SK-N-MC (cell line): ENCODE measurements around the gene WDSUB1.

Experiments used
- DNase-seq: peaks from one replicate; pipeline ENCODE4 v3.0.0-alpha.2; 2011; ENCODE audit warnings: low read depth, low spot score
- H3K27ac ChIP-seq: fragments of 200-600 bp; sonication (generic); 2 replicates; pipeline ENCODE4 v1.5.1; 2016; ENCODE audit warnings: mixed run types
- H3K36me3 ChIP-seq: fragments of 200-600 bp; sonication (generic); 2 replicates; pipeline ENCODE4 v1.6.1; 2017; ENCODE audit warnings: antibody characterized with exemption, low read length, mixed read lengths; ENCODE audit not compliant: insufficient read depth
- H3K4me3 ChIP-seq: fragments of 200-600 bp; sonication (generic); 2 replicates; pipeline ENCODE4 v1.5.1; 2016
- H3K9ac ChIP-seq: fragments of 200-600 bp; sonication (generic); 2 replicates; pipeline ENCODE4 v1.8.0; 2017; ENCODE audit warnings: mixed run types, mixed read lengths; ENCODE audit not compliant: insufficient read length
- H3K9me3 ChIP-seq: fragments of 200-600 bp; sonication (generic); 2 replicates; pipeline ENCODE4 v1.6.1; 2017; ENCODE audit warnings: low read depth, mild to moderate bottlenecking, antibody characterized with exemption, low read length, moderate library complexity, mixed read lengths
- EZH2 ChIP-seq: fragments of 200-600 bp; sonication (generic); IDR thresholded peaks from one replicate; pipeline ENCODE4 v1.6.1; 2017; ENCODE audit warnings: antibody characterized with exemption
- FOXP2 ChIP-seq: optimal IDR thresholded peaks from 2 replicates; pipeline ENCODE3; 2011; ENCODE audit warnings: mild to moderate bottlenecking, moderate library complexity; ENCODE audit not compliant: insufficient read depth; ENCODE audit errors: extremely low read length, control extremely low read depth
- POLR2AphosphoS5 ChIP-seq: IDR thresholded peaks from 2 replicates; pipeline ENCODE4 v1.6.1; 2012; ENCODE audit warnings: mild to moderate bottlenecking, low read depth, low read length, borderline replicate concordance

WDSUB1 gene

DNA sequence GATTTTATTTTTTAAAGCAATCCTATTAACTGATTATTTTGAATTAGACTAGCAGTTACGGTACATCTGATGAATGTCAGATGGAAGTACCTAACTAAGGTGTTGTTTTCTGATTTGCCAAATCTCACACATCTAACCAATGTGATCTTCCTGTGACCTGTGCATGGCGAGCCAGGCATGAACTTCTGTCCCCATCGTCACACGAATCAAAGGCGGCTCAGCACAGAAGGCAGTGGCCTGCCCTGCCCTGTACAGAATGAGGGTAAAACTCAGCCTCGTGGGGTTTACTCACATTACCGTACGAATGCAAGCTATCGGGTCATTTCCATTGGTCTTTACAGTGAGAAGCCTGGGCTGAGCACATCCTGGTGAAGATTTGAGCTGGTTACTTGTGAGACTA is 87.3 kb downstream of the WDSUB1 start:
- Histone ChIP-seq H3K27ac (no peak overlapping the region), H3K4me3 (no peak overlapping the region)
- DNase-seq, result no peak

DNA sequence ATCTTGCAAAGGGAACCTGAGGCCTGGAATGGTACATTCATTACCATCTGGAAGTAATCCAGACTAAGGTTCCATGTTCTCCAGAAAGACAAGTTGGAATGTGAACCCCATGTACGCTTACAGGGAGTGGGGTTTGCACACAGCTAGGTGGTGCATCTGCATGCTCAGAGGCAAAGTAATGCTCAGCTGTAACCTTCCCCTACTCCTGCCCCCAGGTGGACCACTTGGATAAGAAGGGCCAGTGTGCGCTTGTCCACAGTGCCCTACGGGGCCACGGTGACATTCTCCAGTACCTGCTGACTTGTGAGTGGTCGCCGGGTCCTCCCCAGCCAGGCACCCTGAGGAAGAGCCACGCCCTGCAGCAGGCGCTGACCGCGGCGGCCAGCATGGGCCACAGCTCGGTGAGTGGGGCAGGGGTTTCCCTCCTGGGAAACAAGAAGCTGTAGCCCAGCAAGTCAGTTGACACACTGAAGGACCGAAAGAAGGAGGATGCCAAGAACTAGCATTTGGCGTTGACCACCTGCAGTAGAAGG is 90.0 kb downstream of the WDSUB1 start:
- no peaks in the 10 kb centered on the region; the same call in 1 of the 2 replicates for H3K36me3 ChIP-seq
- no peak overlapping the region for H3K9ac ChIP-seq
- no peak for DNase-seq
- H3K27ac ChIP-seq, result no peak overlapping the region
- H3K4me3 ChIP-seq, result no peak overlapping the region
- TF ChIP-seq POLR2AphosphoS5 (no peak), EZH2 (no peak), FOXP2 (no peak)
- H3K9me3 ChIP-seq, result no peaks in the 10 kb centered on the region

More for the DNA sequence above, 87.3 kb downstream of the WDSUB1 start:
- Histone ChIP-seq H3K9me3 (no peaks in the 10 kb centered on the region), H3K9ac (no peak overlapping the region), H3K36me3 (no peaks in the 10 kb centered on the region; the same call in 1 of the 2 replicates)
- TF ChIP-seq FOXP2, result no peak
- TF ChIP-seq EZH2, result no peak
- TF ChIP-seq POLR2AphosphoS5, result no peak

DNA sequence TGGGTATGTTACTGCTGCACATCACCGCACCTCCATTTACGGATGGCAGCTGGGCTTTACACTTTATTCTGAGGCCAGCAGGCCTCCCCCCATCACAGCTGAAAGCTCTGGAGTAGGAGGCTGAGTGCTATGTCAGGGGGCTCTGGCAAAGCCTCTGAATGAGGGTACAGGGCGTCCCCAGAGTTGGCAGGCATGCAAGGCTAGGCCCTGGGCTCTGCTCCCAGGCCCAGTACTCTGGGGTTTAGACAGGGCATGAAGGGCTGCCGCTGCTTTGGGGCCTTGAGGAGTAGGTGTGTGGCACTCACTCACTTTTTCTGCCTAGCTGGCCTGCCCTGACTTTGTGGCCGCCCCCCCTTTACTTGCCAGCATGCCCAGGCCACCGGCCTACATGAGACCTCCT is 90.8 kb downstream of the WDSUB1 start:
- H3K4me3 ChIP-seq, result no peak overlapping the region
- no peak overlapping the region for H3K9ac ChIP-seq
- TF ChIP-seq FOXP2 (no peak), POLR2AphosphoS5 (no peak), EZH2 (no peak)
- no peak for DNase-seq
- no peaks in the 10 kb centered on the region for H3K9me3 ChIP-seq
- H3K27ac ChIP-seq, result no peak overlapping the region
- no peaks in the 10 kb centered on the region; the same call in 1 of the 2 replicates for H3K36me3 ChIP-seq

DNA sequence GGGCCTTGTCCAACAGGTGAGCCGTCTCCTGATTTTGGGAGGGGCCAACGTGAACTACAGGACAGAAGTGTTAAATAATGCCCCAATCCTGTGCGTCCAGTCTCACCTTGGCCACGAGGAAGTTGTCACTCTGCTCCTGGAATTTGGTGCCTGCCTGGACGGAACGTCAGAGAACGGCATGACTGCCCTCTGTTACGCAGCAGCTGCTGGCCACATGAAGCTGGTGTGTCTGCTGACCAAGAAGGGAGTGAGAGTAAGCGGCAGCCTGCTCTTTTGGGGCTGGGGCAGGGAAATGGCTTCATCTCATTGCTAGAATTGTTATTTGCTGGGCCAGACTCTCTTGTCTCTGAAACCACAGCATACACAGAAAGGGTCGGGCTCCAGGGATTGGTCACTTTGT is 92.3 kb downstream of the WDSUB1 start:
- Histone ChIP-seq H3K9ac (no peak overlapping the region), H3K9me3 (no peaks in the 10 kb centered on the region), H3K27ac (no peak overlapping the region), H3K36me3 (no peaks in the 10 kb centered on the region; the same call in 1 of the 2 replicates), H3K4me3 (no peak overlapping the region)
- TF ChIP-seq FOXP2 (no peak), EZH2 (no peak), POLR2AphosphoS5 (no peak)
- no peak for DNase-seq

DNA sequence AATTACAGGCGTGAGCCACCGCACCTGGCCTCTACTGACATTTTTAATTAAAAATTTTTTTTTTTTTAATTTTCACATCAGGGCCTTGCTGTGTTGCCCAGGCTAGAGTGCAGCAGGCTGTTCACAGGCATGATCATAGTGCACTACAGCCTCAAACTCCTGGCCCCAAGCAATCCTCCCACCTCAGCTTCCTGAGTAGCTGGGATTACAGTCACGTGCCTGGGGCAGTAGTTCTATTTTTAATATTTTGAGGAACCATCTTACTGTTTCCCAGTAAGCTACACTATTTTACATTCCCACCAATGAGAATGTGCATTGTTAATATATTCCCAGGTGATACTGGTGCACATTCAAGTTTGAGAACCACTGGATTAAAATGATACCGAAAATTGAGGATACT is 92.7 kb downstream of the WDSUB1 start:
- H3K27ac ChIP-seq, result no peak overlapping the region
- H3K36me3 ChIP-seq, result no peaks in the 10 kb centered on the region; the same call in 1 of the 2 replicates
- H3K4me3 ChIP-seq, result no peak overlapping the region

DNA sequence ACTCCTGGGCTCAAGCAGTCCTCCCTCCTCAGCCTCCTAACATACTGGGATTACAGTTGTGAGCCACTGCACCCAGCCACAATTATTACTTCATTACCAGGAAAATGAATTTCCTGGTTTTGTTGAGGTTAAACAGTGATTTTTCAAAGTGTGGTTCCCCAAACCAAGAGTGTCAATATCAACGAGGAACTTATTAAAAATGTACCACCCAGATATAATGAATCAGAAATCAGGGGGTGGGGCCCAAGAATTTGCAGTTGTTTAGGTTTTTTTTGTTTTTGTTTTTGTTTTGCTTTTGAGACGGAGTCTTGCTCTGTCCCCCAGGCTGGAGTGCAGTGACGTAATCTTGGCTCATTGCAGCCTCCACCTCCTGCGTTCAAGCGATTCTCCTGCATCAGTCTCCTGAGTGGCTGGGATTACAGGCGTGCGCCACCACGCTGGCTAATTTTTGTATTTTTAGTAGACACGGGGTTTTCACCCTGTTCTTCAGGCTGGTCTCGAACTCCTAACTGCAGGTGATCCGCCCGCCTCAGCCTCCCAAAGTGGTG is 94.1 kb downstream of the WDSUB1 start:
- Histone ChIP-seq H3K9me3 (no peaks in the 10 kb centered on the region), H3K36me3 (no peaks in the 10 kb centered on the region; the same call in 1 of the 2 replicates), H3K27ac (no peak overlapping the region), H3K9ac (no peak overlapping the region), H3K4me3 (no peak overlapping the region)
- DNase-seq, result no peak
- TF ChIP-seq POLR2AphosphoS5 (no peak), FOXP2 (no peak), EZH2 (no peak)

More for the DNA sequence above, 92.7 kb downstream of the WDSUB1 start:
- DNase-seq, result no peak
- no peaks in the 10 kb centered on the region for H3K9me3 ChIP-seq
- no peak overlapping the region for H3K9ac ChIP-seq
- TF ChIP-seq POLR2AphosphoS5 (no peak), FOXP2 (no peak), EZH2 (no peak)

DNA sequence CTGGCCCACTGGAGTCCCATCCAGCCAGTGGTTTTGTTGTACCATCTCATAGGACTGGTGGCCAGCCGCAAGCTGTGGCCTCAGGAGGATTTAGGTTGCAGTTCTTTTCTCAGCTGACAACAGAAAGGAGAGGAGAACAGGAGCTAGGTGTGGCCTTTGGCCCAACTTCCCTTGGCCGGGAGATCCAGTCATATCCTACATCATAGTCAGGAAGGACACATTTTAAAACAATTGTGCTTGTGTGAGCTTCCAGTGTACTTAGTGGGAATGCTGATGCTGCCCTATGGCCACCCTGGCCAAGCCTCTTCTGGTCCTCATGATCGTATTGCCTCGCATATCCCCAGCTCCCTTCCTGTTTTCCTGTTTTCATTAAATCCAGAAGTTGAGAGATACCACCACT is 98.1 kb downstream of the WDSUB1 start:
- H3K36me3 ChIP-seq, result no peaks in the 10 kb centered on the region
- H3K27ac ChIP-seq, result no peak overlapping the region
- TF ChIP-seq POLR2AphosphoS5 (no peak), FOXP2 (no peak), EZH2 (no peak)
- DNase-seq, result no peak
- no peaks in the 10 kb centered on the region for H3K9me3 ChIP-seq
- H3K4me3 ChIP-seq, result no peak overlapping the region; the same call in 1 of the 2 replicates
- H3K9ac ChIP-seq, result no peak overlapping the region

DNA sequence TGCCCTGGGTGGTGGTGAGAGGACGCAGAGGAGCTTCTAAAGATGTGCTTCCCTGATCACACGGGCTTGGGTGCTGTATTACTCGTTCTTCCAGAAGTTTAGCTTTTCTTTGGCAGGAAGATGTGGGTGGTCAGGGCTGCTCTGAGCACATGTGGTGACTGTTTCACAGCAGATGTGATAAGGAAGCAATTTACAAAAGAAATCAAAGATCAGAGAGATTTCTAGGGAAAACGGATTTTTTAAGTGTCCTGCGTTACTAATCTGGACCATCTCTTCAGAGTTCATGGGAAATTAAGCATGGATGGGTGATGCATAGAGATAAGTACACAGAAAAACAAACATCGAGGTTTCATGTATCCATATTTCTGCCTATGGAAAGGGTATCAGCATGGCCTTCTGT is 99.4 kb downstream of the WDSUB1 start:
- no peak for DNase-seq
- H3K9ac ChIP-seq, result no peak overlapping the region
- H3K27ac ChIP-seq, result 0 out of 2 replicates have a peak overlapping the region, but pooled peaks have one; percentile 54
- no peak for TF ChIP-seq EZH2
- no peak for TF ChIP-seq POLR2AphosphoS5
- TF ChIP-seq FOXP2, result no peak
- H3K9me3 ChIP-seq, result no peaks in the 10 kb centered on the region
- H3K36me3 ChIP-seq, result no peaks in the 10 kb centered on the region
- peak overlapping the region; percentile 59 for H3K4me3 ChIP-seq
